Activated naive CD8-positive, alpha-beta T cell treated with anti-CD3 and anti-CD28 coated beads, Interleukin-2, amount 50 U/mL, for 16 hours (primary cell): Measurements from ENCODE around the gene RCAN3.
A peak's percentile ranks its signal among the peaks of the same experiment; 100 is the strongest.

ENCODE experiments used
- DNase-seq: peaks from one replicate; pipeline ENCODE4 v3.0.0-alpha.2; 2020; ENCODE audit warnings: low read depth, low spot score

RCAN3 gene

GRCh38 chr1:24578846-24579245, 76.2 kb downstream of the RCAN3 start:
- no peak for DNase-seq

GRCh38 chr1:24580756-24581155, 78.1 kb downstream of the RCAN3 start:
- no peak for DNase-seq

- no peak for DNase-seq
These were observed 81.6 kb downstream of the RCAN3 start for GRCh38 chr1:24584171-24584647.

- no peak for DNase-seq
These were observed 83.5 kb downstream of the RCAN3 start for GRCh38 chr1:24586119-24586518.

- peak; percentile 7 for DNase-seq
These were observed 84.6 kb downstream of the RCAN3 start for GRCh38 chr1:24586970-24587820.

- DNase-seq: no peak
These were observed 85.9 kb downstream of the RCAN3 start for GRCh38 chr1:24588573-24588972.

- no peak for DNase-seq
These were observed 86.6 kb downstream of the RCAN3 start for GRCh38 chr1:24589200-24589599.
